HEK293 (cell line): ENCODE data around the gene TUT1.

Experiments used
- SP2 ChIP-seq: fragments of 450-650 bp; formaldehyde crosslinking; IDR thresholded peaks from 2 replicates; pipeline ENCODE4 v1.5.1; 2016; ENCODE audit warnings: missing biosample characterization, missing genetic modification characterization
- ZNF157 ChIP-seq: fragments of 450-650 bp; formaldehyde crosslinking; IDR thresholded peaks from 2 replicates; pipeline ENCODE4 v1.5.1; 2016; ENCODE audit warnings: missing biosample characterization, missing genetic modification characterization
- ZNF184 ChIP-seq: fragments of 450-650 bp; IDR thresholded peaks from 2 replicates; pipeline ENCODE4 v1.5.1; 2018; ENCODE audit warnings: missing biosample characterization, mild to moderate bottlenecking, missing genetic modification characterization
- ZNF274 ChIP-seq, 2 experiments: fragments of 200-500 bp in 1 of 2; fragments of 450-650 bp in 1 of 2; sonication (Bioruptor generic) in 1 of 2; formaldehyde crosslinking in 1 of 2; IDR thresholded peaks; 2 replicates each; pipeline versions ENCODE4 v1.5.1 to v1.6.1; 2014 to 2016; ENCODE audit warnings: borderline replicate concordance in 1 of 2, inconsistent platforms in 1 of 2, low read length in 1 of 2, missing biosample characterization in 1 of 2, missing genetic modification characterization in 1 of 2
- ZNF785 ChIP-seq: fragments of 450-650 bp; formaldehyde crosslinking; IDR thresholded peaks from 2 replicates; pipeline ENCODE4 v1.5.1; 2016; ENCODE audit warnings: missing biosample characterization, missing genetic modification characterization
- TF ChIP-seq, protein P1 (sequence below): fragments of 450-650 bp; formaldehyde crosslinking; IDR thresholded peaks from 2 replicates; pipeline ENCODE4 v1.5.1; 2016; ENCODE audit warnings: missing biosample characterization, missing genetic modification characterization
- TF ChIP-seq, protein P2 (sequence below): IDR thresholded peaks from 2 replicates; pipeline ENCODE4 v1.6.1; 2011; ENCODE audit warnings: mild to moderate bottlenecking, low read depth, low read length, borderline replicate concordance
- TF ChIP-seq, protein P3 (sequence below): fragments of 450-650 bp; formaldehyde crosslinking; IDR thresholded peaks from 2 replicates; pipeline ENCODE4 v1.5.1; 2016; ENCODE audit warnings: missing biosample characterization, missing genetic modification characterization
- TF ChIP-seq, protein P4 (sequence below): fragments of 450-650 bp; formaldehyde crosslinking; conservative IDR thresholded peaks from 2 replicates; pipeline ENCODE4 v1.5.1; 2016; ENCODE audit warnings: low read depth, missing biosample characterization, missing genetic modification characterization
- TF ChIP-seq, protein P5 (sequence below): fragments of 450-650 bp; IDR thresholded peaks from 2 replicates; pipeline ENCODE4 v1.5.1; 2018; ENCODE audit warnings: missing biosample characterization, missing genetic modification characterization
- TF ChIP-seq, protein P6 (sequence below): fragments of 450-650 bp; formaldehyde crosslinking; IDR thresholded peaks from 2 replicates; pipeline ENCODE4 v1.5.1; 2016; ENCODE audit warnings: missing biosample characterization, missing genetic modification characterization

DNA sequence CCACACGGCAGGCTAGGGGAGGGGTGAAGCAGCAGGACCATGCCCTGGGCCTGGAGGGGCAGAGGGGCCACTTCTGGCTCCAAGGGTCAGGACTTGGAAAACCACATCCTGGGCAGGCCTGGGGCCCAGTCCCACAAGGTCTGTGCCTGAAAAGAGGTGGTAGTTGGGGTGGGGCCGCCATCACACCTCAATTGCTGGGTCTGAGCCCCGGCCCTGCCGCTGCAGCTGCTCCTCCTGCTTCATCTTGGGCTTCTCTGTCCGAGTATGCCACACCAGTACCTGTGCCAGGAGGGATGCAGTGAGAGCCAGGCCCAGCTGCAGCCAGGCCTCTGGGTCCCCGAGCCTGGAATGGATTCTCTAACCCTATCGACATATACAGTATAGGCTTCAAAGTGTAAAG, 24.2 kb upstream of the TUT1 start:
- TF ChIP-seq, protein P1, sequence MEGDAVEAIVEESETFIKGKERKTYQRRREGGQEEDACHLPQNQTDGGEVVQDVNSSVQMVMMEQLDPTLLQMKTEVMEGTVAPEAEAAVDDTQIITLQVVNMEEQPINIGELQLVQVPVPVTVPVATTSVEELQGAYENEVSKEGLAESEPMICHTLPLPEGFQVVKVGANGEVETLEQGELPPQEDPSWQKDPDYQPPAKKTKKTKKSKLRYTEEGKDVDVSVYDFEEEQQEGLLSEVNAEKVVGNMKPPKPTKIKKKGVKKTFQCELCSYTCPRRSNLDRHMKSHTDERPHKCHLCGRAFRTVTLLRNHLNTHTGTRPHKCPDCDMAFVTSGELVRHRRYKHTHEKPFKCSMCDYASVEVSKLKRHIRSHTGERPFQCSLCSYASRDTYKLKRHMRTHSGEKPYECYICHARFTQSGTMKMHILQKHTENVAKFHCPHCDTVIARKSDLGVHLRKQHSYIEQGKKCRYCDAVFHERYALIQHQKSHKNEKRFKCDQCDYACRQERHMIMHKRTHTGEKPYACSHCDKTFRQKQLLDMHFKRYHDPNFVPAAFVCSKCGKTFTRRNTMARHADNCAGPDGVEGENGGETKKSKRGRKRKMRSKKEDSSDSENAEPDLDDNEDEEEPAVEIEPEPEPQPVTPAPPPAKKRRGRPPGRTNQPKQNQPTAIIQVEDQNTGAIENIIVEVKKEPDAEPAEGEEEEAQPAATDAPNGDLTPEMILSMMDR (tag by site-specific recombination): no peak
- no peak for TF ChIP-seq ZNF785 (tag by site-specific recombination)
- TF ChIP-seq SP2 (tag by site-specific recombination): no peak
- TF ChIP-seq ZNF274 (IDR thresholded peaks at IDR 0.05; ENCODE audit: low read length): no peak
- TF ChIP-seq ZNF274 (tag by site-specific recombination; IDR thresholded peaks at IDR 0.05; ENCODE audit: borderline replicate concordance): no peak
- TF ChIP-seq, protein P2, sequence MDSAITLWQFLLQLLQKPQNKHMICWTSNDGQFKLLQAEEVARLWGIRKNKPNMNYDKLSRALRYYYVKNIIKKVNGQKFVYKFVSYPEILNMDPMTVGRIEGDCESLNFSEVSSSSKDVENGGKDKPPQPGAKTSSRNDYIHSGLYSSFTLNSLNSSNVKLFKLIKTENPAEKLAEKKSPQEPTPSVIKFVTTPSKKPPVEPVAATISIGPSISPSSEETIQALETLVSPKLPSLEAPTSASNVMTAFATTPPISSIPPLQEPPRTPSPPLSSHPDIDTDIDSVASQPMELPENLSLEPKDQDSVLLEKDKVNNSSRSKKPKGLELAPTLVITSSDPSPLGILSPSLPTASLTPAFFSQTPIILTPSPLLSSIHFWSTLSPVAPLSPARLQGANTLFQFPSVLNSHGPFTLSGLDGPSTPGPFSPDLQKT: no peak
- TF ChIP-seq, protein P3, sequence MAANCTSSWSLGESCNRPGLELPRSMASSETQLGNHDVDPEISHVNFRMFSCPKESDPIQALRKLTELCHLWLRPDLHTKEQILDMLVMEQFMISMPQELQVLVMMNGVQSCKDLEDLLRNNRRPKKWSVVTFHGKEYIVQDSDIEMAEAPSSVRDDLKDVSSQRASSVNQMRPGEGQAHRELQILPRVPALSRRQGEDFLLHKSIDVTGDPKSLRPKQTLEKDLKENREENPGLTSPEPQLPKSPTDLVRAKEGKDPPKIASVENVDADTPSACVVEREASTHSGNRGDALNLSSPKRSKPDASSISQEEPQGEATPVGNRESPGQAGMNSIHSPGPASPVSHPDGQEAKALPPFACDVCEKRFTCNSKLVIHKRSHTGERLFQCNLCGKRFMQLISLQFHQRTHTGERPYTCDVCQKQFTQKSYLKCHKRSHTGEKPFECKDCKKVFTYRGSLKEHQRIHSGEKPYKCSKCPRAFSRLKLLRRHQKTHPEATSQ (tag by site-specific recombination): no peak
- TF ChIP-seq, protein P4, sequence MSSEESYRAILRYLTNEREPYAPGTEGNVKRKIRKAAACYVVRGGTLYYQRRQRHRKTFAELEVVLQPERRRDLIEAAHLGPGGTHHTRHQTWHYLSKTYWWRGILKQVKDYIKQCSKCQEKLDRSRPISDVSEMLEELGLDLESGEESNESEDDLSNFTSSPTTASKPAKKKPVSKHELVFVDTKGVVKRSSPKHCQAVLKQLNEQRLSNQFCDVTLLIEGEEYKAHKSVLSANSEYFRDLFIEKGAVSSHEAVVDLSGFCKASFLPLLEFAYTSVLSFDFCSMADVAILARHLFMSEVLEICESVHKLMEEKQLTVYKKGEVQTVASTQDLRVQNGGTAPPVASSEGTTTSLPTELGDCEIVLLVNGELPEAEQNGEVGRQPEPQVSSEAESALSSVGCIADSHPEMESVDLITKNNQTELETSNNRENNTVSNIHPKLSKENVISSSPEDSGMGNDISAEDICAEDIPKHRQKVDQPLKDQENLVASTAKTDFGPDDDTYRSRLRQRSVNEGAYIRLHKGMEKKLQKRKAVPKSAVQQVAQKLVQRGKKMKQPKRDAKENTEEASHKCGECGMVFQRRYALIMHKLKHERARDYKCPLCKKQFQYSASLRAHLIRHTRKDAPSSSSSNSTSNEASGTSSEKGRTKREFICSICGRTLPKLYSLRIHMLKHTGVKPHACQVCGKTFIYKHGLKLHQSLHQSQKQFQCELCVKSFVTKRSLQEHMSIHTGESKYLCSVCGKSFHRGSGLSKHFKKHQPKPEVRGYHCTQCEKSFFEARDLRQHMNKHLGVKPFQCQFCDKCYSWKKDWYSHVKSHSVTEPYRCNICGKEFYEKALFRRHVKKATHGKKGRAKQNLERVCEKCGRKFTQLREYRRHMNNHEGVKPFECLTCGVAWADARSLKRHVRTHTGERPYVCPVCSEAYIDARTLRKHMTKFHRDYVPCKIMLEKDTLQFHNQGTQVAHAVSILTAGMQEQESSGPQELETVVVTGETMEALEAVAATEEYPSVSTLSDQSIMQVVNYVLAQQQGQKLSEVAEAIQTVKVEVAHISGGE (tag by site-specific recombination): no peak
- TF ChIP-seq ZNF184 (tag by site-specific recombination): no peak
- TF ChIP-seq, protein P5, sequence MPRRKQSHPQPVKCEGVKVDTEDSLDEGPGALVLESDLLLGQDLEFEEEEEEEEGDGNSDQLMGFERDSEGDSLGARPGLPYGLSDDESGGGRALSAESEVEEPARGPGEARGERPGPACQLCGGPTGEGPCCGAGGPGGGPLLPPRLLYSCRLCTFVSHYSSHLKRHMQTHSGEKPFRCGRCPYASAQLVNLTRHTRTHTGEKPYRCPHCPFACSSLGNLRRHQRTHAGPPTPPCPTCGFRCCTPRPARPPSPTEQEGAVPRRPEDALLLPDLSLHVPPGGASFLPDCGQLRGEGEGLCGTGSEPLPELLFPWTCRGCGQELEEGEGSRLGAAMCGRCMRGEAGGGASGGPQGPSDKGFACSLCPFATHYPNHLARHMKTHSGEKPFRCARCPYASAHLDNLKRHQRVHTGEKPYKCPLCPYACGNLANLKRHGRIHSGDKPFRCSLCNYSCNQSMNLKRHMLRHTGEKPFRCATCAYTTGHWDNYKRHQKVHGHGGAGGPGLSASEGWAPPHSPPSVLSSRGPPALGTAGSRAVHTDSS (tag by site-specific recombination): no peak
- TF ChIP-seq ZNF157 (tag by site-specific recombination): no peak
- TF ChIP-seq, protein P6, sequence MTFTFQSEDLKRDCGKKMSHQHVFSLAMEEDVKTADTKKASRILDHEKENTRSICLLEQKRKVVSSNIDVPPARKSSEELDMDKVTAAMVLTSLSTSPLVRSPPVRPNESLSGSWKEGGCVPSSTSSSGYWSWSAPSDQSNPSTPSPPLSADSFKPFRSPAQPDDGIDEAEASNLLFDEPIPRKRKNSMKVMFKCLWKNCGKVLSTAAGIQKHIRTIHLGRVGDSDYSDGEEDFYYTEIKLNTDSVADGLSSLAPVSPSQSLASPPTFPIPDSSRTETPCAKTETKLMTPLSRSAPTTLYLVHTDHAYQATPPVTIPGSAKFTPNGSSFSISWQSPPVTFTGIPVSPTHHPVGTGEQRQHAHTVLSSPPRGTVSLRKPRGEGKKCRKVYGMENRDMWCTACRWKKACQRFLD (tag by site-specific recombination): no peak
